ENCODE measurements around the gene GJB1. TPM values are rescaled to one million over a fixed set of nuclear protein-coding genes. Genes with fewer than 3 reads are reported as not detected.

Gene GJB1
- total RNA-seq, 3 donors from 2014 or later, result 24.2 to 78.9 (median 58.2) TPM

- no peaks in the 10 kb centered on the region for H3K4me1 ChIP-seq (ENCODE audit: low read depth)
- DNase-seq (no peak), ATAC-seq (no peak)
- intact Hi-C loops (cut with DNase I, micrococcal nuclease), result no loop called here
- no peak for TF ChIP-seq CTCF (IDR thresholded peaks at IDR 0.05)
- no peak overlapping the region for H3K4me3 ChIP-seq
- no peaks in the 10 kb centered on the region for H3K9me3 ChIP-seq
- no peaks in the 10 kb centered on the region for H3K36me3 ChIP-seq (ENCODE audit: low read depth)
Observed at GRCh38 chrX:71184092-71184491, 38.9 kb upstream of the GJB1 start.

- H3K9me3 ChIP-seq, result no peaks in the 10 kb centered on the region
- no peaks in the 10 kb centered on the region for H3K4me1 ChIP-seq (ENCODE audit: low read depth)
- TF ChIP-seq CTCF (IDR thresholded peaks at IDR 0.05), result no peak
- H3K4me3 ChIP-seq, result no peak overlapping the region
- ATAC-seq, result no peak
- intact Hi-C loops (cut with DNase I, micrococcal nuclease), result no loop called here
- H3K36me3 ChIP-seq (ENCODE audit: low read depth), result no peaks in the 10 kb centered on the region
- DNase-seq, result no peak
Observed at GRCh38 chrX:71184803-71185495, 38.1 kb upstream of the GJB1 start.

- DNase-seq (no peak), ATAC-seq (no peak)
- H3K36me3 ChIP-seq (ENCODE audit: low read depth), result no peaks in the 10 kb centered on the region
- H3K9me3 ChIP-seq, result no peaks in the 10 kb centered on the region
- no peak overlapping the region for H3K4me3 ChIP-seq
- H3K4me1 ChIP-seq (ENCODE audit: low read depth), result no peaks in the 10 kb centered on the region
- no peak for TF ChIP-seq CTCF (IDR thresholded peaks at IDR 0.05)
- intact Hi-C loops (cut with DNase I, micrococcal nuclease), result no loop called here
Observed at GRCh38 chrX:71191248-71191647, 31.8 kb upstream of the GJB1 start.

GRCh38 chrX:71195964-71196649, 26.9 kb upstream of the GJB1 start:
- no peak overlapping the region for H3K4me3 ChIP-seq
- no peaks in the 10 kb centered on the region for H3K36me3 ChIP-seq (ENCODE audit: low read depth)
- no peaks in the 10 kb centered on the region for H3K4me1 ChIP-seq (ENCODE audit: low read depth)
- ATAC-seq (peak; percentile 21), DNase-seq (no peak)
- H3K9me3 ChIP-seq, result no peaks in the 10 kb centered on the region
- intact Hi-C loops (cut with DNase I, micrococcal nuclease), result no loop called here
- TF ChIP-seq CTCF (IDR thresholded peaks at IDR 0.05), result no peak

GRCh38 chrX:71198066-71198465, 25.0 kb upstream of the GJB1 start:
- Histone ChIP-seq H3K4me1 (ENCODE audit: low read depth) (no peaks in the 10 kb centered on the region), H3K9me3 (no peaks in the 10 kb centered on the region), H3K4me3 (no peak overlapping the region), H3K36me3 (ENCODE audit: low read depth) (no peaks in the 10 kb centered on the region)
- intact Hi-C loops (cut with DNase I, micrococcal nuclease), result no loop called here
- DNase-seq (no peak), ATAC-seq (peak; percentile 53)
- TF ChIP-seq CTCF (IDR thresholded peaks at IDR 0.05), result no peak

Measured in mucosa of descending colon (tissue), 3 donors.